GM12874 (cell line): Measurements from ENCODE around the gene TOMM40.
A peak's percentile ranks its signal among the peaks of the same experiment; 100 is the strongest.

ENCODE experiments used
- TF ChIP-seq, protein P1 (sequence below): IDR thresholded peaks from 2 replicates; pipeline ENCODE4 v1.5.1; 2011; ENCODE audit warnings: low read depth, mild to moderate bottlenecking, control low read depth, low read length, moderate library complexity; ENCODE audit not compliant: insufficient read depth

The TOMM40 gene

DNA sequence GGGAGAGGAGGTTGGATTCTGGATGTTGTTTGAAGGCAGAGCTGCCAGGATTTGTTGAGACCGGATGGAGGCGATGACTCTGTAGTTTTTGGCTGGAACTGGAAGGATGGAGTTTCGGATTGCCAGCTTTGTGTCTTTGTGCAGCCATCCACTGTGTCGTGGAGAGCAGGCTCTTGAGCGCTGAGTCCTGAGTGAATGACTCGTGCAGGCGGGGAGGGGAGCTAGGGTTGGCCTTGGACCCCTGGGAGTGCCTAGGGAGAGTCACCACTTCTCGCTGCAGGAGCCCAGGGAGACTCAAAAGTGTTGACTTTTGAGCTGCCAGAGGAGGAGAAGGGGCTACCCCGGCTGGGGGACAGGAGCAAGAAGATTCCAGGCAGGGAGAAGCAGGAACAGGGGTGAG is 3.9 kb downstream of the TOMM40 start:
- TF ChIP-seq, protein P1, sequence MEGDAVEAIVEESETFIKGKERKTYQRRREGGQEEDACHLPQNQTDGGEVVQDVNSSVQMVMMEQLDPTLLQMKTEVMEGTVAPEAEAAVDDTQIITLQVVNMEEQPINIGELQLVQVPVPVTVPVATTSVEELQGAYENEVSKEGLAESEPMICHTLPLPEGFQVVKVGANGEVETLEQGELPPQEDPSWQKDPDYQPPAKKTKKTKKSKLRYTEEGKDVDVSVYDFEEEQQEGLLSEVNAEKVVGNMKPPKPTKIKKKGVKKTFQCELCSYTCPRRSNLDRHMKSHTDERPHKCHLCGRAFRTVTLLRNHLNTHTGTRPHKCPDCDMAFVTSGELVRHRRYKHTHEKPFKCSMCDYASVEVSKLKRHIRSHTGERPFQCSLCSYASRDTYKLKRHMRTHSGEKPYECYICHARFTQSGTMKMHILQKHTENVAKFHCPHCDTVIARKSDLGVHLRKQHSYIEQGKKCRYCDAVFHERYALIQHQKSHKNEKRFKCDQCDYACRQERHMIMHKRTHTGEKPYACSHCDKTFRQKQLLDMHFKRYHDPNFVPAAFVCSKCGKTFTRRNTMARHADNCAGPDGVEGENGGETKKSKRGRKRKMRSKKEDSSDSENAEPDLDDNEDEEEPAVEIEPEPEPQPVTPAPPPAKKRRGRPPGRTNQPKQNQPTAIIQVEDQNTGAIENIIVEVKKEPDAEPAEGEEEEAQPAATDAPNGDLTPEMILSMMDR, result no peak

DNA sequence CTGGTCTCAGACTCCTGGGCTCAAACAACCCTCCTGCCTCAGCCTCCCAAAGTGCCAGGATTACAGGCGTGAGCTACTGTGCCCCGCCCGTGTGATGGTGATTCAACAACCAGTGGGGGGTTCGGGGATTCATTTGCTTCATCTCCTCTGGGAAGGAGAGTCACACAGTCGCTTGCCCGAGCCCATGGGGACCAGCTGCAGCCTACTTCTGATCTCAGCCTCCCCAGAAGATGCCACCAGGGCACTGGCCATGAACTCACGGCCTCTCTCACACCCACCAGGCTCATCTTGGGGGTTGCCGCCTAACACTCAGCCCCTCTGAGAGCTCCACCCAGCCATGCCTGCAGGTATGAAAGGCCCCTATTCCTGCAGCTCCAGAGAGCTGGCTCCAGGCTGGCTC is 6.8 kb downstream of the TOMM40 start:
- TF ChIP-seq, protein P1, result no peak

DNA sequence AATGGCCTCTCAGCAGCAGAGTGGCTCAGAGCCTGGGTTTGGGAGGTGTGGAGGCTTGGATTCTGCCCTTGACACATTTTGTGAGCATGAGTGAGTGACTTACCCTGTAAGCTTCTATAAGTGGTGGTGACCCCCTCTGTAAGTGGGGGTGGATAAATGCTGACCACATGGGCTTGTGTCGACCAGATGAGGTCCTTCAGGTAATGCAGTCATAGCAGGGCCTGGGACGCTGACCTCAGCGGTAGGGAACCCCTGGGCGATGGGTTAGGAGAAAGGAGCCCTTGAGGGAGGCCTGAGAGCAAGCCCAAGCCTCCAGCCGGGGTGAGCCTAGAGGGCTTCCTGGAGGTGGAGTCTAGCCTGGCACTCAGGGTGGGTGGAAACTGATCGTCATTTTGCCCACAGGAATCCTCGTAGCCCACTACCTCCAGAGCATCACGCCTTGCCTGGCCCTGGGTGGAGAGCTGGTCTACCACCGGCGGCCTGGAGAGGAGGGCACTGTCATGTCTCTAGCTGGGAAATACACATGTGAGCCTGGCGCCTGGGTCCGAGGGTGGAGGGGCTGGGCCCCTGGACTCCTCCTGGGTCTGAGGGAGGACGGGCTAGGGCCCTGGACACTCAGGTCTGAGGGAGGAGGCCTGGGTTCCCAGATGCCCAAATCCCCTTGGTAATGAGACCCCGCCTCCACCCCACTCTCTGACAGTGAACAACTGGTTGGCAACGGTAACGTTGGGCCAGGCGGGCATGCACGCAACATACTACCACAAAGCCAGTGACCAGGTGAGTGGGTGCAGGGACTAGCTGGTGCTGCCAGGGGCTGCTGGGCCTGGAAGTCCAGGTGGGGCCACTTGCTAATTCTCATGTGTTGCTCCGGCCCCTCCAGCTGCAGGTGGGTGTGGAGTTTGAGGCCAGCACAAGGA is 9.5 kb downstream of the TOMM40 start:
- TF ChIP-seq, protein P1, result no peak

GRCh38 chr19:44903216-44903601 is 12.2 kb downstream of the TOMM40 start:
- TF ChIP-seq, protein P1, result no peak

DNA sequence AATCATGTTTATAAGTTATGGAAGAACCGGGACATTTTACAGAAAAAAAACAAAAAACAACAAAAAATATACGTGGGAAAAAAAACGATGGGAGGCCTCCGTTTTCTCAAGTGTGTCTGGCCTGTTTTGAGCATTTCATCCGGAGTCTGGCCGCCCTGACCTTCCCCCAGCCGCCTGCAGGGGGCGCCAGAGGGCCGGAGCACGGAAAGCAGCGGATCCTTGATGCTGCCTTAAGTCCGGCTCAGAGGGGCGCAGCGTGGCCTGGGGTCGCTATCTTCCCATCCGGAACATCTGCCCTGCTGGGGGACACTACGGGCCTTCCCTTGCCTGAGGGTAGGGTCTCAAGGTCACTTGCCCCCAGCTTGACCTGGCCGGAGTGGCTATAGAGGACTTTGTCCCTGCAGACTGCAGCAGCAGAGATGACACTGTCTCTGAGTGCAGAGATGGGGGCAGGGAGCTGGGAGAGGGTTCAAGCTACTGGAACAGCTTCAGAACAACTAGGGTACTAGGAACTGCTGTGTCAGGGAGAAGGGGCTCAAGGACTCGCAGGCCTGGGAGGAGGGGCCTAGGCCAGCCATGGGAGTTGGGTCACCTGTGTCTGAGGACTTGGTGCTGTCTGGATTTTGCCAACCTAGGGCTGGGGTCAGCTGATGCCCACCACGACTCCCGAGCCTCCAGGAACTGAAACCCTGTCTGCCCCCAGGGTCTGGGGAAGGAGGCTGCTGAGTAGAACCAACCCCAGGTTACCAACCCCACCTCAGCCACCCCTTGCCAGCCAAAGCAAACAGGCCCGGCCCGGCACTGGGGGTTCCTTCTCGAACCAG is 12.8 kb downstream of the TOMM40 start:
- TF ChIP-seq, protein P1, result peak; percentile 98

DNA sequence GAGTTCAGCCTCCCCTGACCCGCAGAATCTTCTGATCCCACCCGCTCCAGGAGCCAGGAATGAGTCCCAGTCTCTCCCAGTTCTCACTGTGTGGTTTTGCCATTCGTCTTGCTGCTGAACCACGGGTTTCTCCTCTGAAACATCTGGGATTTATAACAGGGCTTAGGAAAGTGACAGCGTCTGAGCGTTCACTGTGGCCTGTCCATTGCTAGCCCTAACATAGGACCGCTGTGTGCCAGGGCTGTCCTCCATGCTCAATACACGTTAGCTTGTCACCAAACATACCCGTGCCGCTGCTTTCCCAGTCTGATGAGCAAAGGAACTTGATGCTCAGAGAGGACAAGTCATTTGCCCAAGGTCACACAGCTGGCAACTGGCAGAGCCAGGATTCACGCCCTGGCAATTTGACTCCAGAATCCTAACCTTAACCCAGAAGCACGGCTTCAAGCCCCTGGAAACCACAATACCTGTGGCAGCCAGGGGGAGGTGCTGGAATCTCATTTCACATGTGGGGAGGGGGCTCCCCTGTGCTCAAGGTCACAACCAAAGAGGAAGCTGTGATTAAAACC is 13.5 kb downstream of the TOMM40 start:
- TF ChIP-seq, protein P1, result peak; percentile 24; the same call in 1 of the 2 replicates
